ENCODE data around the gene ZNF500. TPM values are rescaled to one million over a fixed set of nuclear protein-coding genes. Genes with fewer than 3 reads are reported as not detected.

ZNF500 gene
- total RNA-seq, 1 experiment from 2014 or later, result 29.2 TPM

DNA sequence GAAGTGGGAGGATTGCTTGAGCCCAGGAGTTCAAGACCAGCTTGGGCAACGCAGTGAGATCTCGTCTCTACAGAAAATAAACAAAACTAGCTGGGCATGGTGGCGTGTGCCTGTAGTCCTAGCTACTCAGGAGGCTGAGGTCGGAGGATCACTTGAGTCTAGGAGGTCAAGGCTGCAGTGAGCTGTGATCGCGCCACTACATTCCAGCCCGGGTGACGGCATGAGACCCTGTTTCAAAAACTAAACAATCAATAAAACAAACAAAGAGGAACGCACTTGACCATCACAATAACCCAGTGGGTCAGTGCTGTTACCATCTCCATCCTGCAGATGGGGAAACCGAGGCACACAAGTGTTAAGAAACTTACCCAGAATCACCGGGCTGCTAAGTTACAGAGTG is 13.7 kb downstream of the ZNF500 start:
- CTCF ChIA-PET, result no interaction called here
- H3K9me2 ChIP-seq (ENCODE audit: insufficient read depth), result no peaks in the 10 kb centered on the region
- peaks cover 13% of the 10 kb centered on the region for H3K36me3 ChIP-seq (ENCODE audit: low read depth)
- intact Hi-C loops (cut with micrococcal nuclease; ENCODE audit: unreplicated experiment), result no loop called here
- no peak overlapping the region for H3K4me3 ChIP-seq
- no peaks in the 10 kb centered on the region for H3K79me2 ChIP-seq (ENCODE audit: low read depth)
- no peaks in the 10 kb centered on the region for H3K4me1 ChIP-seq (replicated peaks; ENCODE audit: insufficient read depth)
- peaks cover 5% of the 10 kb centered on the region for H3K9me3 ChIP-seq (ENCODE audit: insufficient read depth, low read depth)
- TF ChIP-seq EZH2 (IDR thresholded peaks at IDR 0.05; ENCODE audit: low read depth), result no peak
- TF ChIP-seq, protein P1, sequence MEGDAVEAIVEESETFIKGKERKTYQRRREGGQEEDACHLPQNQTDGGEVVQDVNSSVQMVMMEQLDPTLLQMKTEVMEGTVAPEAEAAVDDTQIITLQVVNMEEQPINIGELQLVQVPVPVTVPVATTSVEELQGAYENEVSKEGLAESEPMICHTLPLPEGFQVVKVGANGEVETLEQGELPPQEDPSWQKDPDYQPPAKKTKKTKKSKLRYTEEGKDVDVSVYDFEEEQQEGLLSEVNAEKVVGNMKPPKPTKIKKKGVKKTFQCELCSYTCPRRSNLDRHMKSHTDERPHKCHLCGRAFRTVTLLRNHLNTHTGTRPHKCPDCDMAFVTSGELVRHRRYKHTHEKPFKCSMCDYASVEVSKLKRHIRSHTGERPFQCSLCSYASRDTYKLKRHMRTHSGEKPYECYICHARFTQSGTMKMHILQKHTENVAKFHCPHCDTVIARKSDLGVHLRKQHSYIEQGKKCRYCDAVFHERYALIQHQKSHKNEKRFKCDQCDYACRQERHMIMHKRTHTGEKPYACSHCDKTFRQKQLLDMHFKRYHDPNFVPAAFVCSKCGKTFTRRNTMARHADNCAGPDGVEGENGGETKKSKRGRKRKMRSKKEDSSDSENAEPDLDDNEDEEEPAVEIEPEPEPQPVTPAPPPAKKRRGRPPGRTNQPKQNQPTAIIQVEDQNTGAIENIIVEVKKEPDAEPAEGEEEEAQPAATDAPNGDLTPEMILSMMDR (conservative IDR thresholded peaks at IDR 0.05), result no peak
- POLR2A ChIA-PET (ENCODE audit: unreplicated experiment), result no interaction called here
- no TSS peak for BruUV-seq (replicated peaks)
- no peaks in the 10 kb centered on the region for H4K20me1 ChIP-seq (ENCODE audit: insufficient read depth)
- H3K27me3 ChIP-seq (ENCODE audit: insufficient read depth, low read depth), result no peaks in the 10 kb centered on the region
- H3K27ac ChIP-seq, result no peak overlapping the region
- no peaks in the 10 kb centered on the region for H3F3A ChIP-seq (ENCODE audit: insufficient read depth, low read depth)
- H2AFZ ChIP-seq, result no peak overlapping the region
- no peak overlapping the region for H3K4me2 ChIP-seq
- no peak for DNase-seq

DNA sequence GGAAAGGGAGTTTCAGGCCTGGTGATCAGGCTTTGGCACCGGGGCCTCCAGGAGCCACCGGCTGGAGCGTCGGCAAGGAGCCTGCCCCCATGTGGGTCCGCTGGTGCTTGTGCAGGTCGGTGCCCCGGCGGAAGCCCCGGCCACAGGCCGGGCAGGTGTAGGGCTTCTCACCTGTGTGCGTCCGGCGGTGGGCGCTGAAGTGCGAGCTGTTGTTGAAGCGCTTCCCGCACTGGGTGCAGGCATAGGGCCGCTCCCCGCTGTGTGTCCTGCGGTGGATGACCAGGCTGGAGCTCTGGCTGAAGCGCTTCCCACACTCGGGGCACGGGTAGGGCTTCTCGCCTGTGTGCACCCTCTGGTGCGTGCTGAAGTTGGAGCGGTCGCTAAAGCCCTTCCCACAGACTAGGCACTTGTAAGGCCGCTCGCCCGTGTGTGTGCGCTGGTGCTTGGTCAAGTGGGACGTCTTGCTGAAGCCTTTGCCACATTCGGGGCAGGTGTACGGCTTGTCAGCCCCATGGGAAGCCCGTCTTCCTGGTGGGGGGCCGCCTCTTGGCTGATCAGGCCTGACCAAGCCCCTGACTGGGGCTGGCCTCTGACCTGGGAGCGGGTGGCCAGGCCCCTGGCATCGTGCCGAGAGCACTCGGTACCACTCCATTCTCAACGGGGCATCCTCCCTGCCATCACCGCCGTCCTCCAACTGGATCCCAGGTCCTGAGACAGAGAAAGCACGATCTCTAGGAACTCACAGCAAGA is 14.4 kb downstream of the ZNF500 start:
- BruUV-seq (replicated peaks), result no TSS peak
- Histone ChIP-seq H4K20me1 (ENCODE audit: insufficient read depth) (no peaks in the 10 kb centered on the region), H3K27me3 (ENCODE audit: insufficient read depth, low read depth) (no peaks in the 10 kb centered on the region), H3K4me3 (no peak overlapping the region), H3K9me2 (ENCODE audit: insufficient read depth) (no peaks in the 10 kb centered on the region), H3K9me3 (ENCODE audit: insufficient read depth, low read depth) (peaks cover 5% of the 10 kb centered on the region), H3K79me2 (ENCODE audit: low read depth) (no peaks in the 10 kb centered on the region), H3K4me2 (no peak overlapping the region), H3F3A (ENCODE audit: insufficient read depth, low read depth) (no peaks in the 10 kb centered on the region), H3K36me3 (ENCODE audit: low read depth) (peaks cover 13% of the 10 kb centered on the region), H2AFZ (no peak overlapping the region), H3K27ac (no peak overlapping the region), H3K4me1 (replicated peaks; ENCODE audit: insufficient read depth) (no peaks in the 10 kb centered on the region)
- CTCF ChIA-PET, result no interaction called here
- POLR2A ChIA-PET (ENCODE audit: unreplicated experiment), result no interaction called here
- TF ChIP-seq, protein P1 (conservative IDR thresholded peaks at IDR 0.05), result no peak
- TF ChIP-seq EZH2 (IDR thresholded peaks at IDR 0.05; ENCODE audit: low read depth), result no peak
- no peak for DNase-seq
- intact Hi-C loops (cut with micrococcal nuclease; ENCODE audit: unreplicated experiment), result no loop called here

DNA sequence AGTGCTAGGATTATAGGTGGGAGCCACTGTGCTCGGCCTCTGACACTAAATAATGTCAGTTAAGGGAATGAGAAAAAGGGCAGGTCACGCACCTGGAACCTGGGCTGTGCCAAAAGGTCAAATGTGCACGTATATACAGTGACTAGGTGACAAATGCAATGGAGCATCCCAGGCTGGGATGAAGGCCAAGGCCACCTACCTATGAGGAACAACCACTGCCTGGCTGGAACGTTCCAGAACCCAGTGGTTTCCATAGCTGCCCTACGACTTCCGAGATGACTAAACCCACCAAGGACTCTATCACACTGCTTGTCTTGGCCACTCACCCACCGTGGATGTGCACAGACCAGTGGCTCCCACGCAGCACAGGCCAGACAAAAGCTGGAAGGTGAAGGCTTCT is 16.1 kb downstream of the ZNF500 start:
- ChIA-PET POLR2A (ENCODE audit: unreplicated experiment) (no interaction called here), CTCF (no interaction called here)
- H3K4me2 ChIP-seq, result no peak overlapping the region
- no peak overlapping the region for H3K4me3 ChIP-seq
- no peaks in the 10 kb centered on the region for H3K79me2 ChIP-seq (ENCODE audit: low read depth)
- no peaks in the 10 kb centered on the region for H3K4me1 ChIP-seq (replicated peaks; ENCODE audit: insufficient read depth)
- no peak overlapping the region for H2AFZ ChIP-seq
- H3K27ac ChIP-seq, result no peak overlapping the region
- H3K36me3 ChIP-seq (ENCODE audit: low read depth), result peaks cover 12% of the 10 kb centered on the region
- H3F3A ChIP-seq (ENCODE audit: insufficient read depth, low read depth), result no peaks in the 10 kb centered on the region
- H3K27me3 ChIP-seq (ENCODE audit: insufficient read depth, low read depth), result no peaks in the 10 kb centered on the region
- DNase-seq, result no peak
- H3K9me2 ChIP-seq (ENCODE audit: insufficient read depth), result no peaks in the 10 kb centered on the region
- intact Hi-C loops (cut with micrococcal nuclease; ENCODE audit: unreplicated experiment), result no loop called here
- TF ChIP-seq, protein P1 (conservative IDR thresholded peaks at IDR 0.05), result no peak
- no peak for TF ChIP-seq EZH2 (IDR thresholded peaks at IDR 0.05; ENCODE audit: low read depth)
- no TSS peak for BruUV-seq (replicated peaks)
- peaks cover 5% of the 10 kb centered on the region for H3K9me3 ChIP-seq (ENCODE audit: insufficient read depth, low read depth)
- no peaks in the 10 kb centered on the region for H4K20me1 ChIP-seq (ENCODE audit: insufficient read depth)
